GM23338 (cell line): ENCODE results near the gene CYSRT1. TPM values are rescaled to one million over a fixed set of nuclear protein-coding genes. Genes with fewer than 3 reads are reported as not detected.

ENCODE experiments used
- ATAC-seq: fragments of 200-7000 bp; cut with Tn5 transposase; 3 replicates; pipeline ENCODE4 v1.9.1; 2020
- DNase-seq: peaks from one replicate; pipeline ENCODE4 v3.0.0-alpha.2; 2015; ENCODE audit warnings: low spot score
- H2AFZ ChIP-seq: fragments of 200-600 bp; sonication (generic); 2 replicates; pipeline ENCODE4 v1.8.0; 2016; ENCODE audit warnings: antibody characterized with exemption, mild to moderate bottlenecking, moderate library complexity
- H3F3A ChIP-seq: fragments of 200-600 bp; sonication (generic); replicated peaks from 2 replicates; pipeline ENCODE4 v1.8.0; 2017; ENCODE audit warnings: antibody characterized with exemption, mixed run types, low read depth
- H3K27ac ChIP-seq: fragments of 200-600 bp; sonication (generic); 2 replicates; pipeline ENCODE4 v1.6.1; 2016; ENCODE audit warnings: low read depth
- H3K27me3 ChIP-seq: fragments of 200-600 bp; sonication (generic); 2 replicates; pipeline ENCODE4 v1.8.0; 2016; ENCODE audit warnings: mild to moderate bottlenecking, mixed run types, moderate library complexity; ENCODE audit not compliant: insufficient read depth
- H3K36me3 ChIP-seq: fragments of 200-600 bp; sonication (generic); 2 replicates; pipeline ENCODE4 v1.8.0; 2016; ENCODE audit warnings: mild to moderate bottlenecking; ENCODE audit not compliant: insufficient read depth
- H3K4me1 ChIP-seq: fragments of 200-600 bp; sonication (generic); 2 replicates; pipeline ENCODE4 v1.8.0; 2016; ENCODE audit warnings: mild to moderate bottlenecking, moderate library complexity; ENCODE audit not compliant: insufficient read depth
- H3K4me2 ChIP-seq: fragments of 200-600 bp; sonication (generic); 2 replicates; pipeline ENCODE4 v1.7.1; 2017; ENCODE audit warnings: mixed run types
- H3K4me3 ChIP-seq: fragments of 200-600 bp; sonication (generic); 2 replicates; pipeline ENCODE4 v1.6.1; 2016; ENCODE audit warnings: mixed run types
- H3K79me2 ChIP-seq: fragments of 200-600 bp; sonication (generic); replicated peaks from 2 replicates; pipeline ENCODE4 v1.8.0; 2017; ENCODE audit warnings: mild to moderate bottlenecking; ENCODE audit not compliant: insufficient read depth
- H3K9me2 ChIP-seq: fragments of 200-600 bp; sonication (generic); 2 replicates; pipeline ENCODE4 v1.8.0; 2017; ENCODE audit not compliant: insufficient read depth
- H4K20me1 ChIP-seq: fragments of 200-600 bp; sonication (generic); replicated peaks from 2 replicates; pipeline ENCODE4 v1.8.0; 2017; ENCODE audit warnings: mild to moderate bottlenecking; ENCODE audit not compliant: insufficient read depth
- H3K27ac Mint-ChIP-seq: 2 replicates; pipeline ENCODE4 v1.8.0; 2020; ENCODE audit warnings: inconsistent platforms, mild to moderate bottlenecking, moderate library complexity, mixed read lengths
- H3K27me3 Mint-ChIP-seq: 3 replicates; pipeline ENCODE4 v1.8.0; 2022; ENCODE audit warnings: low read depth, mild to moderate bottlenecking, moderate library complexity, mixed read lengths, inconsistent platforms; ENCODE audit not compliant: insufficient read depth, poor library complexity
- H3K36me3 Mint-ChIP-seq: 3 replicates; pipeline ENCODE4 v1.8.0; 2021; ENCODE audit warnings: low read depth, mild to moderate bottlenecking, inconsistent platforms, moderate library complexity, mixed read lengths
- H3K4me1 Mint-ChIP-seq: 3 replicates; pipeline ENCODE4 v1.8.0; 2020; ENCODE audit warnings: mild to moderate bottlenecking, inconsistent platforms, mixed read lengths
- H3K4me3 Mint-ChIP-seq: 3 replicates; pipeline ENCODE4 v1.8.0; 2021; ENCODE audit warnings: moderate library complexity, mild to moderate bottlenecking, inconsistent platforms, mixed read lengths
- H3K9me3 Mint-ChIP-seq: 3 replicates; pipeline ENCODE4 v1.8.0; 2020; ENCODE audit warnings: moderate library complexity, mild to moderate bottlenecking, inconsistent platforms, mixed read lengths
- CREB1 ChIP-seq: fragments of 250-450 bp; sonication (Bioruptor Pico); IDR thresholded peaks from 2 replicates; pipeline ENCODE4 v1.5.0; 2020; ENCODE audit warnings: low read depth, mild to moderate bottlenecking, moderate library complexity
- CTCF ChIP-seq, 2 experiments: fragments of 200-600 bp in 1 of 2; sonication (generic) in 1 of 2; conservative IDR thresholded peaks; 2 replicates each; pipeline versions ENCODE4 v1.5.1 to v1.6.1; 2016 to 2017; ENCODE audit warnings: antibody characterized with exemption in 2 of 2, low read depth in 2 of 2, mild to moderate bottlenecking in 2 of 2, moderate library complexity in 1 of 2
- ETS1 ChIP-seq: IDR thresholded peaks from 2 replicates; pipeline ENCODE4 v1.6.1; 2016; ENCODE audit warnings: antibody characterized with exemption
- EZH2 ChIP-seq: fragments of 200-600 bp; sonication (generic); IDR thresholded peaks from one replicate; pipeline ENCODE4 v1.8.0; 2017; ENCODE audit warnings: antibody characterized with exemption, mild to moderate bottlenecking, low read depth; ENCODE audit not compliant: unreplicated experiment
- EZH2phosphoT487 ChIP-seq: fragments of 200-600 bp; sonication (generic); IDR thresholded peaks from one replicate; pipeline ENCODE4 v1.8.1; 2018; ENCODE audit warnings: antibody characterized with exemption; ENCODE audit not compliant: unreplicated experiment
- NANOG ChIP-seq: IDR thresholded peaks from 2 replicates; pipeline ENCODE4 v1.6.1; 2016; ENCODE audit warnings: antibody characterized with exemption, borderline replicate concordance
- ZNF114 ChIP-seq: fragments of 250-450 bp; sonication (Bioruptor Pico); IDR thresholded peaks from 2 replicates; pipeline ENCODE4 v1.5.0; 2020; ENCODE audit warnings: mild to moderate bottlenecking, moderate library complexity
- ZNF331 ChIP-seq: fragments of 250-450 bp; sonication (Bioruptor Pico); IDR thresholded peaks from 2 replicates; pipeline ENCODE4 v1.5.0; 2020; ENCODE audit warnings: low read depth, mild to moderate bottlenecking, moderate library complexity
- ZNF462 ChIP-seq: fragments of 250-450 bp; sonication (Bioruptor Pico); IDR thresholded peaks from 2 replicates; pipeline ENCODE4 v1.5.0; 2020; ENCODE audit warnings: mild to moderate bottlenecking, moderate library complexity
- polyA plus RNA-seq: library from polyadenylated mRNA; unstranded; fragments of >200 nt; fragmentation: Nextera tagmentation; extraction: Ambion mirVana; gene quantifications from 2 replicates; pipeline ENCODE4 v1.2.1, GENCODE V29; 2016
- total RNA-seq: library from RNA; depleted of rRNA; stranded (reverse); fragments of >200 nt; shearing (Covaris generic); gene quantifications from 2 replicates; pipeline ENCODE4 v1.2.3, GENCODE V29; 2014
- TF ChIP-seq, protein P1 (sequence below): IDR thresholded peaks from one replicate; pipeline ENCODE4 v1.6.1; 2018; ENCODE audit warnings: antibody characterized with exemption; ENCODE audit not compliant: unreplicated experiment

CYSRT1 gene
- total and polyA plus RNA-seq, 2 experiments from 2014 or later: 2.0 to 3.2 TPM

GRCh38 chr9:137180491-137180890, 44.5 kb upstream of the CYSRT1 start:
- Histone ChIP-seq H2AFZ (no peak overlapping the region), H3K4me1 (no peaks in the 10 kb centered on the region), H3K36me3 (no peaks in the 10 kb centered on the region), H3F3A (peaks cover 7% of the 10 kb centered on the region; the same call in 1 of the 2 replicates), H3K4me3 (no peak overlapping the region), H3K4me2 (no peak overlapping the region), H4K20me1 (no peaks in the 10 kb centered on the region), H3K27me3 (no peaks in the 10 kb centered on the region), H3K9me2 (no peaks in the 10 kb centered on the region), H3K27ac (no peak overlapping the region), H3K79me2 (no peaks in the 10 kb centered on the region)
- Mint-ChIP-seq H3K4me3 (no peak overlapping the region), H3K9me3 (no peaks in the 10 kb centered on the region), H3K4me1 (no peaks in the 10 kb centered on the region; the same call in 1 of the 3 replicates), H3K36me3 (peaks cover 25% of the 10 kb centered on the region), H3K27me3 (peaks cover 3% of the 10 kb centered on the region), H3K27ac (no peak overlapping the region)
- DNase-seq (no peak), ATAC-seq (no peak)
- no peak for TF ChIP-seq ZNF331 (CRISPR knock-in tag)
- TF ChIP-seq ZNF462: no peak
- TF ChIP-seq ZNF114 (CRISPR knock-in tag): no peak
- TF ChIP-seq CREB1 (CRISPR knock-in tag): no peak
- TF ChIP-seq EZH2: no peak
- TF ChIP-seq ETS1: no peak
- TF ChIP-seq, protein P1, sequence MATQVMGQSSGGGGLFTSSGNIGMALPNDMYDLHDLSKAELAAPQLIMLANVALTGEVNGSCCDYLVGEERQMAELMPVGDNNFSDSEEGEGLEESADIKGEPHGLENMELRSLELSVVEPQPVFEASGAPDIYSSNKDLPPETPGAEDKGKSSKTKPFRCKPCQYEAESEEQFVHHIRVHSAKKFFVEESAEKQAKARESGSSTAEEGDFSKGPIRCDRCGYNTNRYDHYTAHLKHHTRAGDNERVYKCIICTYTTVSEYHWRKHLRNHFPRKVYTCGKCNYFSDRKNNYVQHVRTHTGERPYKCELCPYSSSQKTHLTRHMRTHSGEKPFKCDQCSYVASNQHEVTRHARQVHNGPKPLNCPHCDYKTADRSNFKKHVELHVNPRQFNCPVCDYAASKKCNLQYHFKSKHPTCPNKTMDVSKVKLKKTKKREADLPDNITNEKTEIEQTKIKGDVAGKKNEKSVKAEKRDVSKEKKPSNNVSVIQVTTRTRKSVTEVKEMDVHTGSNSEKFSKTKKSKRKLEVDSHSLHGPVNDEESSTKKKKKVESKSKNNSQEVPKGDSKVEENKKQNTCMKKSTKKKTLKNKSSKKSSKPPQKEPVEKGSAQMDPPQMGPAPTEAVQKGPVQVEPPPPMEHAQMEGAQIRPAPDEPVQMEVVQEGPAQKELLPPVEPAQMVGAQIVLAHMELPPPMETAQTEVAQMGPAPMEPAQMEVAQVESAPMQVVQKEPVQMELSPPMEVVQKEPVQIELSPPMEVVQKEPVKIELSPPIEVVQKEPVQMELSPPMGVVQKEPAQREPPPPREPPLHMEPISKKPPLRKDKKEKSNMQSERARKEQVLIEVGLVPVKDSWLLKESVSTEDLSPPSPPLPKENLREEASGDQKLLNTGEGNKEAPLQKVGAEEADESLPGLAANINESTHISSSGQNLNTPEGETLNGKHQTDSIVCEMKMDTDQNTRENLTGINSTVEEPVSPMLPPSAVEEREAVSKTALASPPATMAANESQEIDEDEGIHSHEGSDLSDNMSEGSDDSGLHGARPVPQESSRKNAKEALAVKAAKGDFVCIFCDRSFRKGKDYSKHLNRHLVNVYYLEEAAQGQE: no peak
- no peak for TF ChIP-seq NANOG
- TF ChIP-seq EZH2phosphoT487: no peak
- TF ChIP-seq CTCF (conservative IDR thresholded peaks at IDR 0.05; ENCODE audit: low read depth in 2 of 2): no peak
